Small intestine (tissue), 7 donors: ENCODE data around the gene MORN1. TPM values are rescaled to one million over a fixed set of nuclear protein-coding genes. Genes with fewer than 3 reads are reported as not detected.
A peak's percentile ranks its signal among the peaks of the same experiment; 100 is the strongest.

ENCODE experiments used
- DNase-seq, 2 donors: peaks; one replicate each; pipeline versions ENCODE4 v3.0.0 to v3.0.0-alpha.2; 2013
- FAIRE-seq: peaks from 2 replicates; lab custom pipeline; 2012; peaks lifted over from hg19 to GRCh38; lab: Jason Lieb, UNC
- H3K27ac ChIP-seq, 3 donors: one replicate each; pipeline ENCODE4 v1.5.1; 2013; ENCODE audit warnings: low read length in 2 of 3, mild to moderate bottlenecking in 2 of 3, control low read depth in 1 of 3, inconsistent platforms in 1 of 3, low read depth in 1 of 3, moderate library complexity in 1 of 3
- H3K27me3 ChIP-seq, 3 donors: one replicate each; pipeline ENCODE4 v1.6.1; 2013; ENCODE audit warnings: low read length in 3 of 3, inconsistent platforms in 1 of 3; ENCODE audit not compliant: control insufficient read depth in 3 of 3, insufficient read depth in 3 of 3
- H3K36me3 ChIP-seq, 3 donors: one replicate each; pipeline ENCODE4 v1.6.1; 2013; ENCODE audit warnings: low read length in 3 of 3, inconsistent platforms in 1 of 3, low read depth in 1 of 3, mild to moderate bottlenecking in 1 of 3, moderate library complexity in 1 of 3; ENCODE audit not compliant: control insufficient read depth in 3 of 3, insufficient read depth in 2 of 3
- H3K4me1 ChIP-seq, 3 donors: one replicate each; pipeline ENCODE4 v1.6.1; 2013; ENCODE audit warnings: low read length in 2 of 3, inconsistent platforms in 1 of 3, low read depth in 1 of 3, mild to moderate bottlenecking in 1 of 3, moderate library complexity in 1 of 3; ENCODE audit not compliant: control insufficient read depth in 3 of 3, insufficient read depth in 2 of 3
- H3K4me3 ChIP-seq, 3 donors: one replicate each; pipeline ENCODE4 v1.5.1; 2013; ENCODE audit warnings: low read length in 3 of 3, control low read depth in 1 of 3, inconsistent platforms in 1 of 3, low read depth in 1 of 3, mild to moderate bottlenecking in 1 of 3, moderate library complexity in 1 of 3
- H3K9me3 ChIP-seq, 2 donors: one replicate each; pipeline ENCODE4 v1.6.1; 2013; ENCODE audit warnings: low read depth in 1 of 2, low read length in 1 of 2; ENCODE audit not compliant: control insufficient read depth in 2 of 2, insufficient read depth in 1 of 2
- WGBS, 3 donors: extraction: QIAGEN DNeasy Blood & Tissue Kit; methylation state at CpG; one replicate each; pipeline ENCODE4 v1.1.7; 2013; 5-methylcytosine and 5-hydroxymethylcytosine counted together
- polyA plus RNA-seq, 4 donors: library from polyadenylated mRNA; stranded (reverse) in 3 of 4; unstranded in 1 of 4; fragments of 200-250 nt in 3 of 4; fragments of 120-200 nt in 1 of 4; gene quantifications; one replicate each; pipeline versions ENCODE4 v1.2.1 to v1.2.3, GENCODE V29; 2013
- donor health status: healthy with polysubstance abuse.
- donor health status: control.
- donor health status: control.
- donor health status: Bipolar disorder and iron deficiency.
- donor health status: healthy.

Gene MORN1
- polyA plus RNA-seq, 4 donors = 1.1 to 10.6 (median 2.8) TPM

GRCh38 chr1:2375923-2376260 lies 15.5 kb downstream of the MORN1 start:
- DNase-seq (no peak), FAIRE-seq (no peak)
- no peak overlapping the region for H3K4me3 ChIP-seq
- no peak overlapping the region for H3K27ac ChIP-seq
- H3K9me3 ChIP-seq = no peaks in the 10 kb centered on the region
- peaks cover 0 to 21% (median 0%) of the 10 kb centered on the region in 3 donors for H3K36me3 ChIP-seq
- no peaks in the 10 kb centered on the region for H3K27me3 ChIP-seq
- 52 to 77% (median 59%) methylated on average over 7 of the region's 7 CpGs for whole genome bisulfite sequencing, 3 donors
- peaks cover 0 to 6% (median 0%) of the 10 kb centered on the region in 3 donors for H3K4me1 ChIP-seq

- H3K9me3 ChIP-seq = no peaks in the 10 kb centered on the region
- H3K27me3 ChIP-seq = no peaks in the 10 kb centered on the region
- H3K4me1 ChIP-seq = peaks cover 0 to 6% (median 0%) of the 10 kb centered on the region in 3 donors
- 58 to 79% (median 67%) methylated on average over 20 to 23 of the region's 23 CpGs for WGBS, 3 donors
- H3K36me3 ChIP-seq = peaks cover 0 to 19% (median 0%) of the 10 kb centered on the region in 3 donors
- H3K4me3 ChIP-seq = no peak overlapping the region
- no peak for FAIRE-seq
- H3K27ac ChIP-seq = no peak overlapping the region
- DNase-seq = peak in 1 of 2 donors; percentile 53
Measured at GRCh38 chr1:2375246-2375922, 16.0 kb downstream of the MORN1 start.

- no peak overlapping the region for H3K27ac ChIP-seq
- DNase-seq (no peak), FAIRE-seq (no peak)
- no peaks in the 10 kb centered on the region for H3K9me3 ChIP-seq
- WGBS, 3 donors = 80 to 85% (median 81%) methylated on average over 17 of the region's 17 CpGs
- peaks cover 0 to 14% (median 0%) of the 10 kb centered on the region in 3 donors for H3K36me3 ChIP-seq
- H3K4me3 ChIP-seq = no peak overlapping the region
- no peaks in the 10 kb centered on the region for H3K27me3 ChIP-seq
- H3K4me1 ChIP-seq = peaks cover 0 to 6% (median 0%) of the 10 kb centered on the region in 3 donors
Measured at GRCh38 chr1:2374252-2375155, 16.9 kb downstream of the MORN1 start.

GRCh38 chr1:2373551-2374251 lies 17.7 kb downstream of the MORN1 start:
- WGBS, 3 donors = 89 to 93% (median 89%) methylated on average over 18 to 20 of the region's 20 CpGs
- peaks cover 0 to 6% (median 0%) of the 10 kb centered on the region in 3 donors for H3K4me1 ChIP-seq
- H3K27ac ChIP-seq = no peak overlapping the region
- H3K27me3 ChIP-seq = no peaks in the 10 kb centered on the region
- no peaks in the 10 kb centered on the region for H3K9me3 ChIP-seq
- DNase-seq (no peak), FAIRE-seq (no peak)
- H3K4me3 ChIP-seq = no peak overlapping the region
- H3K36me3 ChIP-seq = peaks cover 0 to 11% (median 0%) of the 10 kb centered on the region in 3 donors

GRCh38 chr1:2372551-2373490 lies 18.5 kb downstream of the MORN1 start:
- no peak for DNase-seq
- H3K27ac ChIP-seq = no peak overlapping the region
- no peak for FAIRE-seq
- H3K4me3 ChIP-seq = no peak overlapping the region
- peaks cover 0 to 15% (median 0%) of the 10 kb centered on the region in 3 donors for H3K36me3 ChIP-seq
- H3K9me3 ChIP-seq = no peaks in the 10 kb centered on the region
- no peaks in the 10 kb centered on the region for H3K27me3 ChIP-seq
- peaks cover 0 to under 1% (median 0%) of the 10 kb centered on the region in 3 donors for H3K4me1 ChIP-seq
- 90 to 93% (median 92%) methylated on average over 34 to 36 of the region's 36 CpGs for WGBS, 3 donors

- no peak for DNase-seq
- Histone ChIP-seq H3K9me3 (peaks cover 0 to 2% of the 10 kb centered on the region in 2 donors), H3K27me3 (no peaks in the 10 kb centered on the region), H3K4me3 (no peak overlapping the region), H3K36me3 (peaks cover 0 to 13% (median 0%) of the 10 kb centered on the region in 3 donors), H3K27ac (no peak overlapping the region), H3K4me1 (no peaks in the 10 kb centered on the region)
- WGBS, 3 donors = 90 to 95% (median 93%) methylated on average over 8 of the region's 8 CpGs
- FAIRE-seq = no peak
Measured at GRCh38 chr1:2368053-2368744, 23.2 kb downstream of the MORN1 start.

- no peaks in the 10 kb centered on the region for H3K27me3 ChIP-seq
- H3K36me3 ChIP-seq = peaks cover 0 to 8% (median 0%) of the 10 kb centered on the region in 3 donors
- no peak overlapping the region for H3K27ac ChIP-seq
- no peak overlapping the region for H3K4me3 ChIP-seq
- no peak for DNase-seq
- H3K9me3 ChIP-seq = peaks cover 0 to 2% of the 10 kb centered on the region in 2 donors
- no peak for FAIRE-seq
- no peaks in the 10 kb centered on the region for H3K4me1 ChIP-seq
- 95 to 100% (median 98%) methylated on average over 2 of the region's 2 CpGs for WGBS, 3 donors
Measured at GRCh38 chr1:2363847-2364513, 27.4 kb downstream of the MORN1 start.
